Measurements from ENCODE around the gene CR1. TPM values are rescaled to one million over a fixed set of nuclear protein-coding genes. Genes with fewer than 3 reads are reported as not detected.
"Not testable (repeated sequence)": the region's sequence is repeated elsewhere in the genome, so short reads cannot be mapped to it uniquely, and the experiment has no call there.

The CR1 gene
- total RNA-seq, 6 experiments from 2014 or later = 1.1 to 7.8 (median 2.0) TPM

DNA sequence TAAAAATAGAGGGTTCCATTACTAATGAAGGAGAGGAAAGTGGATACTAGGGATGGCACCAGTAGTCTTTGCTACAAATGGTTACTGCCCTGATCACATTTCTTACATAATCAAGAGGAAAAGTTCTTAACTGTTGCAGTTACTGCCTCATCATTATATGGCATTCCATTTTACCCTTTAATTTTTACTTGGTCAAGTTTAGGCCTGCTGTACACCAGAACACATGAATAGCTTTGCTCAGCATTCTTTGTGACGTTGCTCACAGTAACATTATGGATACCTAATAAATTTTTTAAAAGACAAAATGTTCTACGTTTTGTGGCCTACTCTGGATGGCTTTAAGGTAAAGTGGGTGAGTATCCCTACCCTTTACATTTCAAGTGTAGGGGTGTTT is 110.4 kb downstream of the CR1 start:
- Histone ChIP-seq H3K4me3 (no peak overlapping the region), H3K9me3 (no peaks in the 10 kb centered on the region), H3K36me3 (no peaks in the 10 kb centered on the region), H3K27me3 (no peaks in the 10 kb centered on the region), H3K4me1 (peaks cover 0 to 4% (median 0%) of the 10 kb centered on the region in 4 donors), H3K27ac (no peak overlapping the region)
- intact Hi-C loops (cut with DNase I) = no loop called here
- ATAC-seq (no peak), DNase-seq (no peak)
- 71% methylated on average over 2 of the region's 2 CpGs for WGBS (ENCODE audit: insufficient coverage, low coverage, low lambda C conversion rate, missing lambda C conversion rate)
- TF ChIP-seq, protein P1, sequence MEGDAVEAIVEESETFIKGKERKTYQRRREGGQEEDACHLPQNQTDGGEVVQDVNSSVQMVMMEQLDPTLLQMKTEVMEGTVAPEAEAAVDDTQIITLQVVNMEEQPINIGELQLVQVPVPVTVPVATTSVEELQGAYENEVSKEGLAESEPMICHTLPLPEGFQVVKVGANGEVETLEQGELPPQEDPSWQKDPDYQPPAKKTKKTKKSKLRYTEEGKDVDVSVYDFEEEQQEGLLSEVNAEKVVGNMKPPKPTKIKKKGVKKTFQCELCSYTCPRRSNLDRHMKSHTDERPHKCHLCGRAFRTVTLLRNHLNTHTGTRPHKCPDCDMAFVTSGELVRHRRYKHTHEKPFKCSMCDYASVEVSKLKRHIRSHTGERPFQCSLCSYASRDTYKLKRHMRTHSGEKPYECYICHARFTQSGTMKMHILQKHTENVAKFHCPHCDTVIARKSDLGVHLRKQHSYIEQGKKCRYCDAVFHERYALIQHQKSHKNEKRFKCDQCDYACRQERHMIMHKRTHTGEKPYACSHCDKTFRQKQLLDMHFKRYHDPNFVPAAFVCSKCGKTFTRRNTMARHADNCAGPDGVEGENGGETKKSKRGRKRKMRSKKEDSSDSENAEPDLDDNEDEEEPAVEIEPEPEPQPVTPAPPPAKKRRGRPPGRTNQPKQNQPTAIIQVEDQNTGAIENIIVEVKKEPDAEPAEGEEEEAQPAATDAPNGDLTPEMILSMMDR (IDR thresholded peaks at IDR 0.05) = no peak

DNA sequence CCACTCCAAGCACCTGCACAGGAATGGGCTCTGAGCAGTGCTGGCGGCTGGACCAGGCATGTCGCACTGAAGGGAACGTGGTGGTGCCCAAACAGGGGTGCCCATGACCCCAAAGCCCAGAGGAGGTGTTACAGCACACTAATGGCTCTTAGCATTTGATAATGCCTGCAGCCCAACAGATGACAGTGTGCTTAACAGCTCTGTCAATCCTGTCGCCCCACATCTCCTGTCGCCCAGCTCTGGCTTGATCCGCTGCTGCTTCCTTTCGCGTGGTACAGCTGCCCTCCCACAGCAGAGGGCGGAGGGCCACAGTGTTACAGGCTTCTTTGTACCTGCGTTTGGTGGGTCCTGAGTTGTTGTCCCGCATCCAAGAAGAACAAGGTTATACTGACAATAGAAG is 116.8 kb downstream of the CR1 start:
- no peak overlapping the region for H3K27ac ChIP-seq
- TF ChIP-seq, protein P1 (IDR thresholded peaks at IDR 0.05) = no peak
- TF ChIP-seq POLR2A (IDR thresholded peaks at IDR 0.05) = no peak

DNA sequence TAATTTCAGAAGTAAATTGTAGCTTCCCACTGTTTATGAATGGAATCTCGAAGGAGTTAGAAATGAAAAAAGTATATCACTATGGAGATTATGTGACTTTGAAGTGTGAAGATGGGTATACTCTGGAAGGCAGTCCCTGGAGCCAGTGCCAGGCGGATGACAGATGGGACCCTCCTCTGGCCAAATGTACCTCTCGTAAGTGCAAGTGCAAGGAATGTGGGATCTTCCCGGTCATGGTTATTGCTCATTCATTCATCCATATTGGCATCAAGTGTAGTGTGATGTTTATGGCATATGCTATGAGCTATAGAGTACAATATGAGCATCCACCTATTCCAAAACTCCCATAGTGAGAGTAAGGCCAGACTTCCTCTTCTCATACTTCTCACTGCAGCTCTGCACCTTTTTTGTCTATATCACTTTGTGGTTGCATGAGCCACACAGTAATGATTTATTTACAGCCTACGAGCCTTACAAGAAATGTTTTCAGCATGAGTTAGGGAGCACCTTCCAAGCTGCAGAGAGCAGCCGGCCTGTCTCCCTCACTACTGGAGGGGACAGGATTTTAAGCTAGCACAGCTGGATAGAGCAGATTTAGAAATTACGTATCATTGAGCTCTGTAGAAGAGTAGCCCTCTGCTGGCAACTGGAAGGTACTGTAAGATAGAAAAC is 124.0 kb downstream of the CR1 start:
- WGBS (ENCODE audit: insufficient coverage, low coverage, low lambda C conversion rate, missing lambda C conversion rate) = 37% methylated on average over 5 of the region's 7 CpGs

More for the DNA sequence above, 116.8 kb downstream of the CR1 start:
- no peaks in the 10 kb centered on the region for H3K36me3 ChIP-seq
- intact Hi-C loops (cut with DNase I) = no loop called here
- no peak overlapping the region for H3K4me3 ChIP-seq
- 78% methylated on average over 6 of the region's 11 CpGs for WGBS (ENCODE audit: insufficient coverage, low coverage, low lambda C conversion rate, missing lambda C conversion rate)
- H3K4me1 ChIP-seq = no peaks in the 10 kb centered on the region
- no peaks in the 10 kb centered on the region for H3K9me3 ChIP-seq
- no peak for DNase-seq
- ATAC-seq = peak in 1 of 4 donors; percentile 24
- H3K27me3 ChIP-seq = no peaks in the 10 kb centered on the region

DNA sequence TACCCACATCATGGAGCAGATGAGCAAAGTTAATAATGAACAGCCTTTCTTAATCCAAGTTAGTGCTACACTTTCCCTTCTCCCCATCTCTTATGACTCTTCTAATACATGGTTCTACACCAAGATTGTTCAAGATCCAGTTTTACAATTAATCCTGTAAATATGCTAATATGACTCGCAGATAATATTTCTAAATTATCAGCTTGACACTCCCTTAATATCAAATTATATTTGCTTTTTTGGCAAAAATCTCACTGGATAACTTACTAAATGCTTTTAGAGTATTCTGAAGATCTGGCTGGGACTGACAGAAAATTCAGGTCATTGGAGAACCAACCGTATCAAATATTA is 124.6 kb downstream of the CR1 start:
- Histone ChIP-seq H3K4me1 (no peaks in the 10 kb centered on the region), H3K36me3 (no peaks in the 10 kb centered on the region), H3K9me3 (no peaks in the 10 kb centered on the region), H3K27ac (no peak overlapping the region), H3K4me3 (no peak overlapping the region), H3K27me3 (no peaks in the 10 kb centered on the region)
- TF ChIP-seq, protein P1 (IDR thresholded peaks at IDR 0.05) = no peak
- no peak for TF ChIP-seq POLR2A (IDR thresholded peaks at IDR 0.05)
- no peak for DNase-seq
- intact Hi-C loops (cut with DNase I) = no loop called here
- no peak for ATAC-seq
- 82% methylated on average over 2 of the region's 2 CpGs for WGBS (ENCODE audit: insufficient coverage, low coverage, low lambda C conversion rate, missing lambda C conversion rate)

More for the DNA sequence above, 124.0 kb downstream of the CR1 start:
- Histone ChIP-seq H3K9me3 (no peaks in the 10 kb centered on the region), H3K36me3 (no peaks in the 10 kb centered on the region), H3K4me3 (no peak overlapping the region), H3K4me1 (no peaks in the 10 kb centered on the region), H3K27ac (no peak overlapping the region), H3K27me3 (no peaks in the 10 kb centered on the region)
- no peak for DNase-seq
- TF ChIP-seq, protein P1 (IDR thresholded peaks at IDR 0.05) = peak; percentile 54 to 74 (median 70)
- no peak for TF ChIP-seq POLR2A (IDR thresholded peaks at IDR 0.05)
- ATAC-seq = peak; percentile 97 to 100 (median 98)
- intact Hi-C loops (cut with DNase I) = no loop called here

DNA sequence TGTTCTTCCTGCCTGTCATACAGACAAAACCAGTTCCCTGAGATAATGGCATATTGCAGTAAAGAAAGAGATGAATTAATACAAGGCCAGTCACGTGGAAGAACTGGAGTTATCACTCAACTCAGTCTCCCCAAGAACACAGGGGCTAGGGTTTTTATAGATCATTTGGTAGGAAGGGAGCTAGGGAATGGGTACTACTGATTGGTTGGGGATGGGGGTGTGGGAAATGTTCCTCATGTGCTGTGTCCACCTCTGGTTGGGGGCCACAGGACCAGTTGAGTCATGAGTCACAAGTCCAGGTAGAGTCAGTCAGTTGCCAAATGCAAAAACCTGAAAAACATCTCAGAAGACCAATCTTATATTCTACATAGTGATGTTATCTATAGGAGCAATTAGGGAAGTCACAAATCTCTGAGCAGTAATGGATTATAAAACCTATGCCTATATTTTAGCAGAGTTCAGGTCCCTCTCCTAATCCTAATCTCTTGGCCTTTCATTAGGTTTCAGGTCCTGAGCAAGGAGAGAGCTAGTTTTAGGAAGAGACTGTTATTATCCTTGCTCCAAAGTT is 129.6 kb downstream of the CR1 start:
- intact Hi-C loops (cut with DNase I); H3K4me3 ChIP-seq; H3K27ac ChIP-seq; DNase-seq; H3K36me3 ChIP-seq; H3K27me3 ChIP-seq; H3K9me3 ChIP-seq; ATAC-seq; H3K4me1 ChIP-seq: not testable (repeated sequence)
- whole genome bisulfite sequencing (ENCODE audit: insufficient coverage, low coverage, low lambda C conversion rate, missing lambda C conversion rate) = 47% methylated on average over 1 of the region's 1 CpG

Measured in right lobe of liver (tissue), 6 donors.